ENCODE results near the gene ADD1. TPM values are rescaled to one million over a fixed set of nuclear protein-coding genes. Genes with fewer than 3 reads are reported as not detected.
A peak's percentile ranks its signal among the peaks of the same experiment; 100 is the strongest.

ADD1 gene
- polyA plus RNA-seq, 4 donors: 158 to 262 (median 177) TPM

- DNase-seq (peak; percentile 20 to 34), FAIRE-seq (no peak)
- H3K4me1 ChIP-seq (ENCODE audit: control insufficient read depth in 3 of 3, insufficient read depth in 2 of 3, low read depth in 1 of 3, low read length in 2 of 3): peaks cover 3 to 12% (median 8%) of the 10 kb centered on the region in 3 donors
- H3K27me3 ChIP-seq (ENCODE audit: control insufficient read depth in 3 of 3, insufficient read depth in 3 of 3, low read length in 3 of 3): no peaks in the 10 kb centered on the region
- WGBS, 3 donors: 17 to 29% (median 24%) methylated on average over 14 of the region's 14 CpGs
- H3K36me3 ChIP-seq (ENCODE audit: control insufficient read depth in 3 of 3, insufficient read depth in 2 of 3, low read depth in 1 of 3, low read length in 3 of 3): peaks cover 0 to 21% (median 3%) of the 10 kb centered on the region in 3 donors
- peak overlapping the region; percentile 55 to 86 (median 84) for H3K4me3 ChIP-seq (ENCODE audit: low read depth in 1 of 3, low read length in 3 of 3)
- H3K27ac ChIP-seq (ENCODE audit: low read depth in 1 of 3, low read length in 2 of 3): peak overlapping the region in 1 of 3 donors; percentile 49
- H3K9me3 ChIP-seq (ENCODE audit: control insufficient read depth in 2 of 2, insufficient read depth in 1 of 2, low read depth in 1 of 2, low read length in 1 of 2): no peaks in the 10 kb centered on the region
Observed at GRCh38 chr4:2961811-2962441, 118.3 kb downstream of the ADD1 start.

GRCh38 chr4:2962614-2963174, 119.0 kb downstream of the ADD1 start:
- Histone ChIP-seq H3K27me3 (ENCODE audit: control insufficient read depth in 3 of 3, insufficient read depth in 3 of 3, low read length in 3 of 3) (no peaks in the 10 kb centered on the region), H3K27ac (ENCODE audit: low read depth in 1 of 3, low read length in 2 of 3) (peak overlapping the region; percentile 63 to 92 (median 75)), H3K9me3 (ENCODE audit: control insufficient read depth in 2 of 2, insufficient read depth in 1 of 2, low read depth in 1 of 2, low read length in 1 of 2) (no peaks in the 10 kb centered on the region), H3K4me3 (ENCODE audit: low read depth in 1 of 3, low read length in 3 of 3) (peak overlapping the region; percentile 55 to 86 (median 84)), H3K36me3 (ENCODE audit: control insufficient read depth in 3 of 3, insufficient read depth in 2 of 3, low read depth in 1 of 3, low read length in 3 of 3) (peaks cover 0 to 16% (median 0%) of the 10 kb centered on the region in 3 donors), H3K4me1 (ENCODE audit: control insufficient read depth in 3 of 3, insufficient read depth in 2 of 3, low read depth in 1 of 3, low read length in 2 of 3) (peaks cover 3 to 12% (median 8%) of the 10 kb centered on the region in 3 donors)
- FAIRE-seq (no peak), DNase-seq (peak in 1 of 2 donors; percentile 40)
- WGBS, 3 donors: 0 to 1% (median 0%) methylated on average over 39 to 40 of the region's 40 CpGs

GRCh38 chr4:2963175-2963965, 119.7 kb downstream of the ADD1 start, which contains the start of the genes GRK4 and NOP14:
GRK4 (plus strand) TSS chr4:2963571; CDS start chr4:2964071, 500 bp downstream.
NOP14 (minus strand) TSS chr4:2963406; CDS start chr4:2963319, 87 bp downstream.
- peak; percentile 98 to 99 for DNase-seq
- no peaks in the 10 kb centered on the region for H3K9me3 ChIP-seq (ENCODE audit: control insufficient read depth in 2 of 2, insufficient read depth in 1 of 2, low read depth in 1 of 2, low read length in 1 of 2)
- H3K36me3 ChIP-seq (ENCODE audit: control insufficient read depth in 3 of 3, insufficient read depth in 2 of 3, low read depth in 1 of 3, low read length in 3 of 3): peaks cover 0 to 13% (median 0%) of the 10 kb centered on the region in 3 donors
- peak within 1 kb of the TSS; percentile 63 to 92 (median 75) for H3K27ac ChIP-seq (ENCODE audit: low read depth in 1 of 3, low read length in 2 of 3)
- peaks cover 3 to 12% (median 8%) of the 10 kb centered on the region in 3 donors for H3K4me1 ChIP-seq (ENCODE audit: control insufficient read depth in 3 of 3, insufficient read depth in 2 of 3, low read depth in 1 of 3, low read length in 2 of 3)
- 0% methylated on average over 78 to 105 of the region's 105 CpGs for WGBS, 3 donors
- FAIRE-seq: no peak
- peak within 1 kb of the TSS; percentile 80 to 86 (median 84) for H3K4me3 ChIP-seq (ENCODE audit: low read depth in 1 of 3, low read length in 3 of 3)
- H3K27me3 ChIP-seq (ENCODE audit: control insufficient read depth in 3 of 3, insufficient read depth in 3 of 3, low read length in 3 of 3): no peaks in the 10 kb centered on the region

- peaks cover 0 to 9% (median 0%) of the 10 kb centered on the region in 3 donors for H3K36me3 ChIP-seq (ENCODE audit: control insufficient read depth in 3 of 3, insufficient read depth in 2 of 3, low read depth in 1 of 3, low read length in 3 of 3)
- no peaks in the 10 kb centered on the region for H3K27me3 ChIP-seq (ENCODE audit: control insufficient read depth in 3 of 3, insufficient read depth in 3 of 3, low read length in 3 of 3)
- peaks cover 3 to 12% (median 8%) of the 10 kb centered on the region in 3 donors for H3K4me1 ChIP-seq (ENCODE audit: control insufficient read depth in 3 of 3, insufficient read depth in 2 of 3, low read depth in 1 of 3, low read length in 2 of 3)
- peak overlapping the region in 1 of 3 donors; percentile 56 for H3K27ac ChIP-seq (ENCODE audit: low read depth in 1 of 3, low read length in 2 of 3)
- no peaks in the 10 kb centered on the region for H3K9me3 ChIP-seq (ENCODE audit: control insufficient read depth in 2 of 2, insufficient read depth in 1 of 2, low read depth in 1 of 2, low read length in 1 of 2)
- no peak for FAIRE-seq
- 0 to 1% (median 1%) methylated on average over 29 to 38 of the region's 38 CpGs for WGBS, 3 donors
- DNase-seq: peak in 1 of 2 donors; percentile 21
- peak overlapping the region; percentile 64 to 86 (median 80) for H3K4me3 ChIP-seq (ENCODE audit: low read depth in 1 of 3, low read length in 3 of 3)
Observed at GRCh38 chr4:2963966-2964471, 120.4 kb downstream of the ADD1 start.

GRCh38 chr4:2964706-2965258, 121.1 kb downstream of the ADD1 start:
- 70 to 81% (median 72%) methylated on average over 5 of the region's 5 CpGs for WGBS, 3 donors
- peaks cover 3 to 12% (median 8%) of the 10 kb centered on the region in 3 donors for H3K4me1 ChIP-seq (ENCODE audit: control insufficient read depth in 3 of 3, insufficient read depth in 2 of 3, low read depth in 1 of 3, low read length in 2 of 3)
- FAIRE-seq: no peak
- H3K9me3 ChIP-seq (ENCODE audit: control insufficient read depth in 2 of 2, insufficient read depth in 1 of 2, low read depth in 1 of 2, low read length in 1 of 2): no peaks in the 10 kb centered on the region
- no peaks in the 10 kb centered on the region for H3K27me3 ChIP-seq (ENCODE audit: control insufficient read depth in 3 of 3, insufficient read depth in 3 of 3, low read length in 3 of 3)
- no peak overlapping the region for H3K4me3 ChIP-seq (ENCODE audit: low read depth in 1 of 3, low read length in 3 of 3)
- no peak overlapping the region for H3K27ac ChIP-seq (ENCODE audit: low read depth in 1 of 3, low read length in 2 of 3)
- H3K36me3 ChIP-seq (ENCODE audit: control insufficient read depth in 3 of 3, insufficient read depth in 2 of 3, low read depth in 1 of 3, low read length in 3 of 3): peaks cover 0 to 6% (median 0%) of the 10 kb centered on the region in 3 donors
- DNase-seq: no peak

GRCh38 chr4:2965262-2965661, 121.6 kb downstream of the ADD1 start:
- Histone ChIP-seq H3K9me3 (ENCODE audit: control insufficient read depth in 2 of 2, insufficient read depth in 1 of 2, low read depth in 1 of 2, low read length in 1 of 2) (no peaks in the 10 kb centered on the region), H3K4me1 (ENCODE audit: control insufficient read depth in 3 of 3, insufficient read depth in 2 of 3, low read depth in 1 of 3, low read length in 2 of 3) (peaks cover 3 to 12% (median 8%) of the 10 kb centered on the region in 3 donors), H3K27me3 (ENCODE audit: control insufficient read depth in 3 of 3, insufficient read depth in 3 of 3, low read length in 3 of 3) (no peaks in the 10 kb centered on the region), H3K4me3 (ENCODE audit: low read depth in 1 of 3, low read length in 3 of 3) (no peak overlapping the region), H3K36me3 (ENCODE audit: control insufficient read depth in 3 of 3, insufficient read depth in 2 of 3, low read depth in 1 of 3, low read length in 3 of 3) (peaks cover 0 to 3% (median 0%) of the 10 kb centered on the region in 3 donors), H3K27ac (ENCODE audit: low read depth in 1 of 3, low read length in 2 of 3) (no peak overlapping the region)
- DNase-seq (no peak), FAIRE-seq (no peak)
- WGBS, 3 donors: 93 to 95% (median 94%) methylated on average over 16 of the region's 16 CpGs

- H3K27ac ChIP-seq (ENCODE audit: low read depth in 1 of 3, low read length in 2 of 3): no peak overlapping the region
- peaks cover 0 to 3% (median 0%) of the 10 kb centered on the region in 3 donors for H3K4me1 ChIP-seq (ENCODE audit: control insufficient read depth in 3 of 3, insufficient read depth in 2 of 3, low read depth in 1 of 3, low read length in 2 of 3)
- no peaks in the 10 kb centered on the region for H3K27me3 ChIP-seq (ENCODE audit: control insufficient read depth in 3 of 3, insufficient read depth in 3 of 3, low read length in 3 of 3)
- no peak overlapping the region for H3K4me3 ChIP-seq (ENCODE audit: low read depth in 1 of 3, low read length in 3 of 3)
- no peaks in the 10 kb centered on the region for H3K9me3 ChIP-seq (ENCODE audit: control insufficient read depth in 2 of 2, insufficient read depth in 1 of 2, low read depth in 1 of 2, low read length in 1 of 2)
- DNase-seq (no peak), FAIRE-seq (no peak)
- H3K36me3 ChIP-seq (ENCODE audit: control insufficient read depth in 3 of 3, insufficient read depth in 2 of 3, low read depth in 1 of 3, low read length in 3 of 3): peaks cover 0 to 2% (median 0%) of the 10 kb centered on the region in 3 donors
- WGBS, 3 donors: 79 to 92% (median 81%) methylated on average over 3 of the region's 3 CpGs
Observed at GRCh38 chr4:2968381-2968780, 124.7 kb downstream of the ADD1 start.

GRCh38 chr4:2971275-2971674, 127.6 kb downstream of the ADD1 start:
- Histone ChIP-seq H3K27me3 (ENCODE audit: control insufficient read depth in 3 of 3, insufficient read depth in 3 of 3, low read length in 3 of 3) (no peaks in the 10 kb centered on the region), H3K36me3 (ENCODE audit: control insufficient read depth in 3 of 3, insufficient read depth in 2 of 3, low read depth in 1 of 3, low read length in 3 of 3) (peaks cover 0 to 2% (median 0%) of the 10 kb centered on the region in 3 donors), H3K9me3 (ENCODE audit: control insufficient read depth in 2 of 2, insufficient read depth in 1 of 2, low read depth in 1 of 2, low read length in 1 of 2) (no peaks in the 10 kb centered on the region), H3K27ac (ENCODE audit: low read depth in 1 of 3, low read length in 2 of 3) (no peak overlapping the region), H3K4me1 (ENCODE audit: control insufficient read depth in 3 of 3, insufficient read depth in 2 of 3, low read depth in 1 of 3, low read length in 2 of 3) (no peaks in the 10 kb centered on the region), H3K4me3 (ENCODE audit: low read depth in 1 of 3, low read length in 3 of 3) (no peak overlapping the region)
- DNase-seq: no peak
- 86 to 90% (median 88%) methylated on average over 3 of the region's 3 CpGs for WGBS, 3 donors
- no peak for FAIRE-seq
